ENCODE measurements around the gene CUTA.

- TF ChIP-seq CTCF (IDR thresholded peaks at IDR 0.05 in 4 of 5, conservative IDR thresholded peaks at IDR 0.05 in 1 of 5) (no peak), POLR2A (IDR thresholded peaks at IDR 0.05) (no peak)
Observed at GRCh38 chr6:33442283-33442682, 24.4 kb upstream of the CUTA start.

Measured in gastrocnemius medialis (tissue), 4 donors.